Vagina (tissue), 2 donors: ENCODE measurements around the gene SLC22A12.

Experiments
- CTCF ChIP-seq, 3 experiments: fragments of 450-650 bp in 2 of 3; fragments of 200-600 bp in 1 of 3; sonication (generic) in 1 of 3; IDR thresholded peaks; one replicate each; pipeline ENCODE4 v1.5.1; 2017 to 2019; ENCODE audit warnings: antibody characterized with exemption in 3 of 3, mild to moderate bottlenecking in 2 of 3, moderate library complexity in 2 of 3
- POLR2A ChIP-seq, 2 donors: fragments of 450-650 bp; IDR thresholded peaks; one replicate each; pipeline ENCODE4 v1.6.1; 2017; ENCODE audit warnings: antibody characterized with exemption in 2 of 2, mild to moderate bottlenecking in 2 of 2, moderate library complexity in 2 of 2
- POLR2AphosphoS5 ChIP-seq, 2 donors: sonication (generic); formaldehyde crosslinking; IDR thresholded peaks; one replicate each; pipeline ENCODE4 v1.9.0; 2017; ENCODE audit warnings: antibody characterized with exemption in 2 of 2, mild to moderate bottlenecking in 2 of 2, low read depth in 1 of 2; ENCODE audit not compliant: insufficient read depth in 1 of 2

- no peak for TF ChIP-seq CTCF (IDR thresholded peaks at IDR 0.05)
- TF ChIP-seq POLR2A (IDR thresholded peaks at IDR 0.05) = no peak
- no peak for TF ChIP-seq POLR2AphosphoS5 (IDR thresholded peaks at IDR 0.05; ENCODE audit: insufficient read depth in 1 of 2, low read depth in 1 of 2)
These were observed 9.9 kb upstream of the SLC22A12 start for GRCh38 chr11:64581057-64581523.
